HG02852 (cell line): ENCODE measurements around the gene CD4.

ENCODE experiments used
- ATAC-seq: cut with Tn5 transposase; IDR thresholded peaks from one replicate; pipeline ENCODE4 v1.9.1; 2021; ENCODE audit warnings: mild to moderate bottlenecking, moderate library complexity; ENCODE audit not compliant: unreplicated experiment

Gene CD4

DNA sequence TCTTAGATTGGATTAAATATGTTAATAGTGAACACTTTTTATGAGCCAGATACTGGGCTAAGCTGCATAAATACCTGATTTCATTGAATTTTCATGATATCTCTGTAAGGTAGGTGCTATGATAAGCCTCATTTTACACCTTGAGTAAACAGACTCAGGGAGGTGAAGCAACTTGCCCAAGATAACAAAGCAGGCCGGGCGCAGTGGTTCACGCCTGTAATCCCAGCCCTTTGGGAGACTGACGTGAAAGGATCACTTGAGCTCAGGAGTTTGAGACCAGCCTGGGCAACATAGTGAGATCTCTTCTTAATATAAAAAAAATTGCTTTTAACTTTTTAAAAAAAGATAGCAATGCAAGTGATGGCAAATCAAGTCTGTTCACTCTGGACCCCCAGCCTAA lies 52.7 kb downstream of the CD4 start:
- no peak for ATAC-seq

DNA sequence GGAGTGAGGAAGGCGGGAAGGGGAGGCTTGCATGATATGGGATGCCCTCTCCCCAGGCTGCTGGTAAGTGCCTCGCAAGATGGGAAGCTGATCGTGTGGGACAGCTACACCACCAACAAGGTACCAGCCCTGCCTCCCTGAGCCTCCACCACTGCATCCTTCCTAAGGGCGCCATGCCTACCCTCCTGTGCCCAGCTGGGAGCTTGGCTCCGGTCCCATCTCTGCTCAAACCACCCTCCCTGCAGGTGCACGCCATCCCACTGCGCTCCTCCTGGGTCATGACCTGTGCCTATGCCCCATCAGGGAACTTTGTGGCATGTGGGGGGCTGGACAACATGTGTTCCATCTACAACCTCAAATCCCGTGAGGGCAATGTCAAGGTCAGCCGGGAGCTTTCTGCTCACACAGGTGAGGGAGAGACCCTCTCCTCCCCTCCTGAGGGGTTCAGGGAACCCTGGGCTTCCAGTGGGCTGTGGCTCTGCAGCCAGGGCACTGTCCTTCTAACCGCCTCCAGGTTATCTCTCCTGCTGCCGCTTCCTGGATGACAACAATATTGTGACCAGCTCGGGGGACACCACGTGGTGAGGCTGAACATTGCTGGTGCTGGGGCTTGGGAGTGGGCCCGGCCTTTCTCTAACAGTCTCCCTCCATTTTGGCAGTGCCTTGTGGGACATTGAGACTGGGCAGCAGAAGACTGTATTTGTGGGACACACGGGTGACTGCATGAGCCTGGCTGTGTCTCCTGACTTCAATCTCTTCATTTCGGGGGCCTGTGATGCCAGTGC lies 54.0 kb downstream of the CD4 start:
- no peak for ATAC-seq

DNA sequence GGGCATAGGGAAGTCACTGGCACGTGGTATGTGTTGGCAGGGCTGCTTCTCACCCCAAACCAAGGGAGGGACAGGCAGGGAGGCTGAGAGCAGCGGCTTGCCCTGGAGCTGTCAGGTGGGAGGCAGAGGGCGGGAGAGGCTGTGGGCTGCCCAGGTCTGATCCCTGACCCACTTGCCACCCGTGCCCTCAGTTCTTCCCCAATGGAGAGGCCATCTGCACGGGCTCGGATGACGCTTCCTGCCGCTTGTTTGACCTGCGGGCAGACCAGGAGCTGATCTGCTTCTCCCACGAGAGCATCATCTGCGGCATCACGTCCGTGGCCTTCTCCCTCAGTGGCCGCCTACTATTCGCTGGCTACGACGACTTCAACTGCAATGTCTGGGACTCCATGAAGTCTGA lies 56.1 kb downstream of the CD4 start:
- ATAC-seq = no peak

DNA sequence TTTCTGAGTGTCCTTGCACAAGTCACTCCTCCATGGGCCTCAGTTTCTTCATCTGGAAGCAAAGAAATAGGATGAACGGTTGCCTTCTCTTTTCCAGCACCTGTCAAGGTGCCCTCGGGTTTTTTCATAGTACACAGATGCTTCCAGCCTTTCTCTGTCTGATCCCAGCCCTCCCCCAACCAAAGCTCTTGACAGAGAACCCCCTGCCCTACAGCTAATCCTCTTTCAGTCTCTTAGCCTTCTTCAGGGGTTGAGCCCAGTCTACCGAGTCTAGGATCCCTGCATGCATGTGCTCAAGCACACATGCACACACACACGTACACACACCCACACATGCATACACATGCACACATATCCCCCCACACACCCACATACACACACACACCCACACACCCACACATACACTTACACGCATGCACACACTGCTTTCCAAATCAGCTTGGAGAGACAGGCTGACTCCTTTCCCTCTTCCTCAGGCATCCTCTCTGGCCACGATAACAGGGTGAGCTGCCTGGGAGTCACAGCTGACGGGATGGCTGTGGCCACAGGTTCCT lies 57.1 kb downstream of the CD4 start:
- ATAC-seq = no peak

DNA sequence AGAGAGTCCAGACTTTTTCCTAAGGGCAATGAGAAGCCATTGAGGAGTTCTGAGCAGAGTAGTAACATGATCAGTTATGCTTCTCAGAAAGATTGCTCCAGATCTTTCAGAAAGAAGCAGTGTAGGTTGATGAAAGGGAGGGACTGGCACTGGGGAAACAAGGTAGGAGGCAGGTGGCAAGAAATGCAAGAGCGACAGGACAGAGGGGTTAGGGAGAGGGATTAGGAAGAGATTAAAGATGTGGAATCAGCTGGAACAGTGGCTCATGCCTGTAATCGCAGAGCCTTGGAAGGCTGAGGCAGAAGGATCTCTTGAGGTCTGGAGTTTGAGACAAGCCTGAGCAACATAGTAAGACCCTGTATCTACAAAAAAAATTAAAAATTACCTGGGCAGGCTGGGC lies 58.3 kb downstream of the CD4 start:
- no peak for ATAC-seq

DNA sequence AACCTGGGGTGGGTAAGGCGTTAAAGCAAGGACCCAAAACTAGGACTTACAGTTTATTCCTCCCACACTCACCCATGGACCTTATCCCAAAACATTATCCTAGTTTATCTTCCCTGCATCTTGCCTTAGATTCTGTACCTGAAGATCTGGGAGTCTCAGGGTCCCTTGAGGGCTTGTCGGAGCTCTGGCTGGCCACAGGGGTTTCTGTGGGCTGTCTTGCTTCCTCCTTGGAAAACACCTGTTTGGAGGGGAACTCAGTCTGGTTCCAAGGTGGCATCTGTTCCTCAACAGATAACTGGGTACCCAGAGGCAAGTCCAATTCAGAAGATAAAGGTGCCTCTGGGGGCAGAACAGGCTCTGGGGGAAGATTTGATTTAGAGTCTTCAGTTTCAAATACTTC lies 60.1 kb downstream of the CD4 start:
- ATAC-seq = no peak

DNA sequence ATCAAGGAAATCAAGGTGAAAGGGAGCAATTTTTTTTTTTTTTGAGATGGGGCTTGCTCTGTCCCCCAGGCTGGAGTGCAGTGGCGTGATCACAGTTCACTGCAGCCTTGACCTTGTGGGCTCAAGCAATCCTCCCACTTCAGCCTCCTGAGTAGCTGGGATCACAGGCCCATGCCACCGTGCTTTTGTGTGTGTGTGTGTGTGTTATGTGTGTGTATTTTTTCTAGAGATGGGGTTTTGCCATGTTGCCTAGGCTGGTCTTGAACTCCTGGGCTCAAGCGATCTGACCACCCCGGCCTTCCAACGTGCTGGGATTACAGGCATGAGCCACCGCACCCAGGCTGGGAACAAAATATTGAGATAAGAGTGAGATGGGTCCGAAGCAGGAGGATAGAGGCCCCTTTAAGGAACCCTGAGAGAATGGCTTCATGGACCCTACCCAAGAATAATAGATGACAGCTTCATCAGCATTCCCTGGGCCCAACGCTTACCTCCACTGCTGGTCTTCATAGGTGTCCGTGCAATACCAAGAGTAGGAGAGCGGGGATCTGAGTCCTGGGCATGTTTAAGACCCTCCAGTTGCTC lies 60.7 kb downstream of the CD4 start:
- ATAC-seq = no peak

DNA sequence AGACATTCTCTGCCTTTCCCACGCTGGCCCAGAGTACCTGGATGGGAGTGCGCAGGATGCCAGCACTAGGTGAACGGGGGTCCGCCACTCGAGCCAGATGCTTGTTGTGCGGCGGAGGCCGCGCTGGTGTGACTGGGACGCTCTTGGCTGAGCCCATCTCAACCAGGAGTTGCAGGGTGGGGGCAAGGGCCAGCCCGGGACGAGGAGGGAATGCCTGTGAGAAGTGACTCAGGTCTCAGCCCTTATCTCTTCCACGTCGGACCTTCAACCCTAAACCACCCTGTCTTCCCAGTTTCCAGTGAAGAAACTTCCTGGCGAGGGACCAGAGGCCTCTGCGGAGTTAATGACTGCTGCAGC lies 61.4 kb downstream of the CD4 start:
- ATAC-seq = no peak

DNA sequence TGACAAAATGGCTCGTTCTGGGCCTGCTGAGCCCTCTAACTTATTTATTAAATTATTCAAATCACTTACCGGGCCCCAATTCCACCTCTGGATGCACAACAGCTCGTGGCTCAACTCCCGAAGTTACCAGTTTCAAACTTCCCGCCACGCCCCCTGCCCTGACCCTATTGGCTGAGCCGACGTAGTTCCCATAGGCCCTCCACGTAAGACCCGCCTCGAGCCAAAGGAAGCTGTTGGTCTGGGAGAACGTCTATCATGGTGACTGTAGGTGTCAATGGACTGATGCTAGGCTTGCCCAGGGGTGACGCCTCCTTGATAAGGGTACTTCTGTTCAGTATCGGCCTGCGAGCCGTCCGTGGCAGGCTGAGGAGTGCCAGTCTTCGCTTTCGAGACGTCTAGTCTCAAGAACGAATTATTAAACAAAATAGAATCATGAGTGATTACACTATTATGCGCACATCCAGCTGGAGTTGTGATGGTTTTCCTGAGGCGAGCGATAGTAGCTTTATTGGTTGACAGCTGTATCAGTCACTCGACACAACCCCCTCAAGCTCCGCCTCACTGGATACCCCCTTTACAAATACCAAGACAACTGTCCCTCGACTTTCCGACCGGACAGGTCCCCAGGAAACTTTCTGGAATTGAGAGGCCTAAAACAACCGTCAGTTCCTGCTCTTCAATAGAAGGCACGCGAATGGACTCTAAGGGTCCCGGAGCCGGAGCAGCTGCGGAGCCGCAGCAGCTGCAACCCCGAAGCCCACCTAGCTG lies 62.0 kb downstream of the CD4 start, which contains the start of gene CDCA3:
Gene CDCA3 (minus strand): TSS at position 134 of the 768 bp plus-strand sequence. CDS start 334 bp downstream, outside the sequence.
- peak; percentile 49 for ATAC-seq

DNA sequence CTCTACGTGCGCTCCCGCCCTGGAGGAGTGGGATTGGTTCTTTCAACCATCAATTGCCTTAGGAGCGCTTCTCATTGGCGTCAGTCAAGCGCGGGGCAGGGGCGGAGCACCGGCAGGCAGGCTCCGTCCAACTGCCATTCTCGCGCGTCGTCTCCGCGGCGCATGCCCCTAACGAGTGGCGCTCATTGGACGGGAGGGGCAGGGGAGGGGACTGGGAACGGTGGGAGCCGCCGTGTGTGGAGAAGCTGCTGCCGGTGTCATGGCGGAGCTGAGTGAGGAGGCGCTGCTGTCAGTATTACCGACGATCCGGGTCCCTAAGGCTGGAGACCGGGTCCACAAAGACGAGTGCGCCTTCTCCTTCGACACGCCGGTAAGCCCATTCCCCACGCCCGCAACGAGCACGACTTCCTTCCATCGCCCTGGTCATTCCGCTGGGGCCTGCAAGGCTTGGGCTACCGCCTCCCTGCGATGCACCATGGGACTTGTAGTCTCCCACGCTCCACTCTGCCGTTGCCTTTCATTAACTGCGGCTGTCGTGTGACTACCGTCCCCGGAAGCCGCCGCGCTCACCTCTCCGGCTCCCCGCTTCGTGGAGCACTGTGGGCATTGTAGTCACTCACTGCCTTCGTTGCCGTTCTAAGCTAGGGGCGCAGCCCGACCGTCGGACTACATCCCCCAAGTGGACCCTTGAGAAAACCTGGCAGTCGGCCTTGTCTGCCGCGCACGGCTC lies 62.8 kb downstream of the CD4 start, which contains the start of gene USP5:
Gene USP5 (plus strand): TSS at position 230 of the 730 bp plus-strand sequence. CDS start 30 bp downstream, at position 260.
- peak; percentile 70 for ATAC-seq

DNA sequence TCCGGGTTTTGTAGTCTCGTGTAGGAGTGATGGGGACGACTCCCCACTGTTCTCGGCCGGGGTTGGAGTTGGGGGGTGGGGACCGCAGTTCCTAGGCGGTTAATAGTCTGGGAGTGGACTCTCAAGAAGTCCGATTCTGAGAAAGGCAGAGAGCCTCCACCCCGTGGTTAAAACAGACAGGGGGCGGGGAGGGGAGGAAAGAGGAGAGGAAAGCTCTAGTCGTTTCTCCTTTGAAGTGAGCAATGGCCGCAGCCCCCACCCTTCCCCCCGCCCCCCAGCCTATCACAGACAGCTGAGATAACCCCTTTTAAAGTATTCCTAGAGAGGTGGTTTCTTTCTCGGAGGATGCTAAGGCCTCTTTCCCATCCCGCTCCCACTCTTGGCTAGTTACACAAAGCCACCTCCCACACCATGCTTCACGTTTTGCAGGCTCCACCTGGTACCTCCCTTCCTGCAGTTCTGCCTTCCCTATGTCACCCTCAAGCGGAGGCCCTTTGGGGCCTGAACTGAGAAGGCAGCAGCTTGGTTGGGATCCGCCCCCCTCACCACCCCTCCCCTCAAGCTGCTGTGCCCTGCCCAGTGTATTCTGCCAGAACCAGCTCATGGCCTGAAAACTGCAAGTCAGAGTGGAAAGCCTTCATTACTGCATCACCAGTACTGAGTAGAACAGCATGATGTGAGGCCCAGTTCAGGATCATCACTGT lies 63.5 kb downstream of the CD4 start:
- no peak for ATAC-seq

DNA sequence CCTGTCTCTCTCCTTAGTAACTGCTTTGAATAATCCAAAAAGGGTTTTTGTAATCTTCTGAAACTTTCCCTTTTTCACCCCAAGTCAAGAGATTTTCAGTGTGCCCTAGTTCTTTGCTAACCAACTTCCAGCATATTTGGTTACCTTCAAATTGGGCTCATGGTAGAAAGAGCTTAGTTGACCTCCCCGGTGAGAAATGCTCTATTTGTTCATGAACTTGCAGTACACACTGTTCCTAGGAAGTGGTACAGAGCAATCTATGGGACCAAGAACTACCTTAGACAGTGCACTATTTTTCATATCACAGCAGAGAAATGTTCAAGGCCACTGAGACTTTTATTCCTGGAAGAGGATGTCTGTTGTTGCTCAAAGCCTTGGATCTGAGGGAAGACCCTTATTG lies 64.3 kb downstream of the CD4 start:
- no peak for ATAC-seq

DNA sequence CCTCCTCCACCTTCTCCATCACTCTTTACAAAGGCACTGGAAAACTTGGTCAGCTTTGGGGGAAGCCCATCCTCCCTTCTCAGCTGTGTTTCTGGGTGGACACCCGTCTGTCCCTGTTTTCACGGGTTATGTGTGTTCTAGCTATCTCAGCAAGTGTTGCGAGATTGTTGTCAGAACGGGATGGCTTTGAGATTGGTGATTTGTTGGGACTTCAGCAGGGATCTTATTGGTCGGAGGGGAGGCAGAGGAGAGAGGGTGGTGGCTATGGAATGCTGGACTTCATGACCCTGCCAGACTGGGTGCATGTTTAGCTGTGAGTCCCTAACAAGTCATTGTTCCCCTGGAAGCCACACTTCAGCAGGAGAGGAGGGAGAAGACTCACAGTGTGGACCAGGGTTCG lies 64.7 kb downstream of the CD4 start:
- ATAC-seq = no peak

DNA sequence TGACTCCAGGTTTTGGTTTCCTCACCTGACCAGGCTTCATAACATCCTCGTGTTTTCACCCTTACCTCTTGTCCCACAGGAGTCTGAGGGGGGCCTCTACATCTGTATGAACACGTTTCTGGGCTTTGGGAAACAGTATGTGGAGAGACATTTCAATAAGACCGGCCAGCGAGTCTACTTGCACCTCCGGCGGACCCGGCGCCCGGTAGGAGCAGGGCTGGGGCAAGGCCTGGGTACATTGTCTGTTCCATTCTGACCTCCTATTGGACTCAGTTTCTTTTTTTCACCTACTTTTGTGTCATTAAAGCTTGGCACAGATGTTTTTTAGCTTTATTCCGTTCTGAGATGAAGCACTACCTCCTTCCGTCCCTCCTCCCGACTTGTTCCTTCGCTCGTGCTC lies 66.0 kb downstream of the CD4 start:
- no peak for ATAC-seq

DNA sequence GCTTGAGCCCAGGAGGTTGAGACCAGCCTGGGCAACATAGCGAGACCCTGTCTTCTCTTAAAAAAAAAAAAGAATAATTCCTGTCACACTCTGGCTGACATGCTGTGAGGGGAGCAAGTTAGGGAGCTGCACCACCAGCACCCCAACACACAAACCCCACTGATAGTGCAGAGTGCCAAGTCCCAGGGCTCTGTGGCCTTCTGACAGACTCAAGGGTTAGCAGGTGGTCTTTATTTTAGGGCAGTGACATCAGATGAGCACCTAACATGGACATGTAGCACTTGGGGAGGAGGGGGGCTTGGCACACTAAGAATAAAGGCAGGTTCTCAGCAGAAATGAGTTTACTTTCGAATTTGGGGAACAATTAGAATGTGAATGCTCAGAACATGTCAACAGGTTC lies 69.5 kb downstream of the CD4 start:
- ATAC-seq = no peak

DNA sequence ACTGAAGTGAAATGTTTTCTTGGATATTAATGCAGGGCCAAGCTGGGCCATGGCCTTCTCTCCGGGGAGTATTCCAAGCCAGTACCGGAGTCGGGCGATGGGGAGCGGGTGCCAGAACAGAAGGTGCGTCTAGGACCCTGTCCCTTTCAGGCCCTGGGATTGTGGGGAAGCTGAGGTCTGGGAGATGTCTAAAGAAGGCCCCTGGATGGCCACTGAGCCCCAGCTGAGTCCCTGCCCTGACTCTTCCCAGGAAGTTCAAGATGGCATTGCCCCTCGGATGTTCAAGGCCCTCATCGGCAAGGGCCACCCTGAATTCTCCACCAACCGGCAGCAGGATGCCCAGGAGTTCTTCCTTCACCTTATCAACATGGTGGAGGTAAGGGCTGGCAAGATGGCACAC lies 70.8 kb downstream of the CD4 start:
- no peak for ATAC-seq

DNA sequence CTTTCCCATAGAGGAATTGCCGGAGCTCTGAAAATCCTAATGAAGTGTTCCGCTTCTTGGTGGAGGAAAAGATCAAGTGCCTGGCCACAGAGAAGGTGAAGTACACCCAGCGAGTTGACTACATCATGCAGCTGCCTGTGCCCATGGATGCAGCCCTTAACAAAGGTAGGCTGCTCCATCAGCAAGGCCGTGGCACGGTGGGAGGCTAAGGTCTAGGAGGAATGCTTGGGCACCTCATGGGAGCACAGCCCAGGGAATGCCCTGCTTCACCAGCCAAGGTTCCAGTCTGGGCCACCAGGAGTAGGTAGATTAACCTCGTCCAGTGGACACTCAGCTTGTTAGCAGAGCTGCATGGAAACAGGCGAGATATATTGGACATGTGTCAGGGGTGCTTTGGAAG lies 71.6 kb downstream of the CD4 start:
- ATAC-seq = no peak

DNA sequence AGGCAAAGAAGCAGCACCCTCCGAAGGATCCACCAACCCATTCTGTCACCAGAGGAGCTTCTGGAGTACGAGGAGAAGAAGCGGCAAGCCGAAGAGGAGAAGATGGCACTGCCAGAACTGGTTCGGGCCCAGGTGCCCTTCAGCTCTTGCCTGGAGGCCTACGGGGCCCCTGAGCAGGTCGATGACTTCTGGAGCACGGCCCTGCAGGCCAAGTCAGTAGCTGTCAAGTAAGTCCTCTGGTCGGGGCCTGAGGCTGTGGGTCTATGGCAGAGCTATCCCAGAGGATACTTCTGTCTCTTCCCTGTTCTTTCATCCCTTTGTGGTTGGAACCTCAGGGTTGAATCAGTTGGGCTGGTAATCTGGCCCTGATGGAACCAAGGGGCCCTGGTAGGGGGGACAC lies 72.1 kb downstream of the CD4 start:
- no peak for ATAC-seq

DNA sequence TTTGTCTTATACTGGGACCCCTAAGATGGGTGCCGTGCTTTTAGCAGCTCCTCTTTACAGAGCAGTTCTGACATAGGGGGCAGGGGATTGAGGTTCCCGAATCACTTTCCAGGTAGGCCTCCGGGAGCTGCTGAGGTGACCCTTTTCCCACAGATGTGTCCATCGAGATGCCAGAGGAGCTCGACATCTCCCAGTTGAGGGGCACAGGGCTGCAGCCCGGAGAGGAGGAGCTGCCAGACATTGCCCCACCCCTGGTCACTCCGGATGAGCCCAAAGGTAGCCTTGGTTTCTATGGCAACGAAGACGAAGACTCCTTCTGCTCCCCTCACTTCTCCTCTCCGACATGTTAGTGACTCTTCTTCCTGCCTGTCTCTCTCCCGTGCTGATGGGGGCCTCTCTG lies 73.7 kb downstream of the CD4 start:
- ATAC-seq = no peak

DNA sequence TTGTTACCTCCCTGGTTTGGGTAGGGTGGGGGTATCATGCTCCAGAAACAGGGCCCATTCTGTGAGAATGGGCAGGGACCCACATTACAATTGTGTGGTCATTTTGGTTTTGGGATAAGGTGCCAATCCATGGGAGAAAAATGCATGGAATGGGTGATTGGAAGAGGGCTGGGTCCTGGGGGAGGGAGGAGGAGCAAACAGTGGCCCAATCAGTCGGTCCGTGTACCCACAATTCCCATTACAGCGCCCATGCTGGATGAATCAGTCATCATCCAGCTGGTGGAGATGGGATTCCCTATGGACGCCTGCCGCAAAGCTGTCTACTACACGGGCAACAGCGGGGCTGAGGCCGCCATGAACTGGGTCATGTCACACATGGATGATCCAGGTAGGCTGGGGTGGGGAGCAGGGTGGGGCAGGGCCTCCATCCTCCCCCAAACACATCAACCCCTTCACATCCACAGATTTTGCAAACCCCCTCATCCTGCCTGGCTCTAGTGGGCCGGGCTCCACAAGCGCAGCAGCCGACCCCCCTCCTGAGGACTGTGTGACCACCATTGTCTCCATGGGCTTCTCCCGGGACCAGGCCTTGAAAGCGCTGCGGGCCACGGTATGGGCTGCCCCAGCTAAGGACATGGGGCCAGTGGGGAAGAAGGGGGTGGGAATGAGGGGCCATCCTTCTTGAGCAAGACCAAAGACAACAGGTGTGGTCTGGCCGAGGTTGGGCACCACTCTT lies 74.4 kb downstream of the CD4 start:
- ATAC-seq = no peak
